ENCODE data around the gene PIGK.
"Not testable (repeated sequence)": the region's sequence is repeated elsewhere in the genome, so short reads cannot be mapped to it uniquely, and the experiment has no call there.

Gene PIGK

DNA sequence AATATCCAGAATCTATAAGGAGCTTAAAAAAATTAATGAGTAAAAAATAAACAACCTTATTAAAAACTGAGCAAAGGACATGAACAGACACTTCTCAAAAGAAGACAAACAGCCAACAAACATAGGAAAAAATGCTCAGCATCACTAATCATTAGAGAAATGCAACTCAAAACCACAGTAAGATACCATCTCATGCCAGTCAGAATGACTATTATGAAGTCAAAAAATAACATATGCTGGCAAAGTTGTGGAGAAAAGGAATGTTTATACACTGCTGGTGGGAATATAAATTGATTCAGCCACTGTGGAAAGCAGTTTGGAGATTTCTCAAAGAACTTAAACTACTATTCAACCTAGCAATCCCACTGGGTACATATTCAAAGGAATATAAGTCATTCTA is 25.3 kb downstream of the PIGK start:
- no peak for DNase-seq (ENCODE audit: low read depth in 2 of 2)

- no peak for DNase-seq (ENCODE audit: low read depth in 2 of 2)
Measured at GRCh38 chr1:77188770-77189169, 30.5 kb downstream of the PIGK start.

- not testable (repeated sequence) for DNase-seq (ENCODE audit: low read depth in 2 of 2)
Measured at GRCh38 chr1:77186907-77187306, 32.3 kb downstream of the PIGK start.

DNA sequence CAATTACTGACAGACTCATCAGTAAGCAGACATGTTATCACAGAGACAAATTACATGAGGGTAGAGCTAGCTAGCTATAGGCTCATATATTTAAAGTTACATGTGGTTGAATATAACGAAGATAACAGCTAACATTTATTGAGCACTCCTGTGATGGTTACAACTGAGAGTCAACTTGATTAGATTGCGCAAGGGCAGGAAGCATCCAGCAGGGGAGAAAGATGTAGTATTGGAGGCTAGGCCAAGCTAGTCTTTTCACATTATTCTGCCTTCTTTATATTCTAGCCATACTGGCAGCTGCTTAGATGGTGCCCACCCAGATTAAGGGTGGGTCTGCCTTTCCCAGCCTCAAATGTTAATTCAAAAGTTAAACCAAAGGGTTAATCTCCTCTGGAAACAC is 37.1 kb downstream of the PIGK start:
- DNase-seq (ENCODE audit: low read depth in 2 of 2) = no peak

DNA sequence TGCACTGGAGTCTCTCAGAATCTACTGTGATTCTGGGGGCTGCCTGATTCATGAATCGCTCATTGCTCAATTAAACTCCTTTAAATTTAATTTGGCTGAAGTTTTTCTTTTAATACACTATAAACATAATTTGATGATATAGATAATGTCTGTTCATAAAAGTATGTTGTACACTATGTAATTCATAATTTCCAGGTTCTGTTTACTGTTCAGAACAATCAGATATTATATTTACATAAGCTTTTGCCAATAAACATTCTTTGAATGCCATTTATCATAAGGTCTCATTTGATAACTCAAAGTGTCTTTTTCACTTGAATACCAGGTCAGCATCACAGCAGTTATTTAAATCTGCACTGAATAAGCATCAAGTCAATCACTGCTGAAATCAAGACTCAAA is 39.6 kb downstream of the PIGK start:
- DNase-seq (ENCODE audit: low read depth in 2 of 2) = no peak

GRCh38 chr1:77175230-77175844 is 43.9 kb downstream of the PIGK start:
- DNase-seq (ENCODE audit: low read depth in 2 of 2) = peak in 1 of 2 donors; percentile 5

GRCh38 chr1:77170687-77171086 is 48.5 kb downstream of the PIGK start:
- DNase-seq (ENCODE audit: low read depth in 2 of 2) = no peak

DNA sequence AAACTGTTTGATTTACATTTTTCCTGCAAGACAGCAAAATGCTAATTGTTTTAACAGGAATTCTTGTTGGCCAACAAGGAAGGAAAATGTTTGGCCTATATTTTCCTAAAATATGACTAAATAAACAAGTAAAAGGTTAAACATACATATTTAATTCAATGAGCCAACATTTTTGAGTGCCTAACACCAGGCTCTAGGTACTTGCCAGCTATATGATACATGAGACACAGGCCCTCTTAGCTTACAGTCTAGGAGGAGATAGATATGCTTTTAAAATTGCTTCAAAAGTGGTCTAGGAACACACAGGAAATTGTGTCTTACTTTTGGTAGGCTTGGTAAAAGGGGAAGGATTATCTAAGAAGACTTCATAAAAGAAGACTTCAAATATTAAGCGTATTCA is 50.9 kb downstream of the PIGK start:
- no peak for DNase-seq (ENCODE audit: low read depth in 2 of 2)

DNA sequence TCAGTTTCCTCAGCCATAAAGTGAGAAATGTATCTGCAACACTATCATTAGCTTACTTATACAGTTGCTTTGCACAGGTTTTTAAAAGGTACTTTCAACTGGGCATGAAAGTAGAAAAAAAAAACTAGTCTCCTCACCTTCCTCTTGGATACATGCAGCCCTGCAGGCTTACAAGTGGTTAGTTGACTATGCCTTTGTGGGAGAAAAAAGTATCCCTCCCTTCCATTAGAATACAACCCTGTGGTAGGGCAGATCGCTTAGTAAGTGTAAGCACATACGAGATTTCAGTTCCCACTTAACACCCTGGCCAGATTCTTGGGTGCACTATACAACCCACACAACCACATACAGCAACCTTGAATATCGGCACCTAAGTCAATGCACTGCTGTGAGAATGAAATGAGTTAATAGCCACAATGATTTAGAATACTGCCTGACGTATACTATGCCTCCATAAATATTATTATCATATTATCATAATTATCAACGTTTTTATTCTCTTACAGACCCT is 54.7 kb downstream of the PIGK start:
- no peak for DNase-seq (ENCODE audit: low read depth in 2 of 2)

DNA sequence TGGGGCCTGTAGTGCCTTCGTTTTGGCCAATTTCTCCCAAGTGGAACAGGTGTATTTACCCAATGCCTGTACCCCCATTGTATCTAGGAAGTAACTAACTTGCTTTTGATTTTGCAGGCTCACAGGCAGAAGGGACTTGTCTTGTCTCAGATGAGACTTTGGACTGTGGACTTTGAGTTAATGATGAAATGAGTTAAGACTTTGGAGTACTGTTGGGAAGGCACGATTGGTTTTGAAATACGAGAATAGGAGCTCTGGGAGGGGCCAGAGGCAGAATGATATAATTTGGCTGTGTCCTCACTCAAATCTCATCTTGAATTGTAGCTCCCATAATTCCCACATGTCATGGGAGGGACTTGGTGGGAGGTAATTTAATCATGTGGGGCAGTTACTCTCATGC is 59.5 kb downstream of the PIGK start:
- DNase-seq (ENCODE audit: low read depth in 2 of 2) = not testable (repeated sequence)

GRCh38 chr1:77156214-77156613 is 63.0 kb downstream of the PIGK start:
- no peak for DNase-seq (ENCODE audit: low read depth in 2 of 2)

DNA sequence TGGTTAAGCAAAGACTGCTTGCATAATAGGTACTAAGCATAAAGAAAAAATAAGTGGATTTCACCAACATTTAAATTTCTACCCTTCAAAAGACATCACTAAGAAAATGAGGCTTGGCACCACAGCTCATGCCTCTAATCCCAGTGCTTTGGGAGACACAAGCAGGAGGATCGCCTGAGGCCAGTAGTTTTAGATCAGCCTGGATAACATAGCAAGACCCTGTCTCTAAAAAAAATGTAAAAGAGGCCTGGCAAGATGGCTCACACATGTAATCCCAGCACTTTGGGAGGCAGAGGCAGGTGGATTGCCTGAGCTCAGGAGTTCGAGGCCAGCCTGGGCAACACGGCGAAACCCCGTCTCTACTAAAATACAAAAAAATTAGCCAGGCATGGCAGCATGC is 73.0 kb downstream of the PIGK start:
- DNase-seq (ENCODE audit: low read depth in 2 of 2) = no peak

DNA sequence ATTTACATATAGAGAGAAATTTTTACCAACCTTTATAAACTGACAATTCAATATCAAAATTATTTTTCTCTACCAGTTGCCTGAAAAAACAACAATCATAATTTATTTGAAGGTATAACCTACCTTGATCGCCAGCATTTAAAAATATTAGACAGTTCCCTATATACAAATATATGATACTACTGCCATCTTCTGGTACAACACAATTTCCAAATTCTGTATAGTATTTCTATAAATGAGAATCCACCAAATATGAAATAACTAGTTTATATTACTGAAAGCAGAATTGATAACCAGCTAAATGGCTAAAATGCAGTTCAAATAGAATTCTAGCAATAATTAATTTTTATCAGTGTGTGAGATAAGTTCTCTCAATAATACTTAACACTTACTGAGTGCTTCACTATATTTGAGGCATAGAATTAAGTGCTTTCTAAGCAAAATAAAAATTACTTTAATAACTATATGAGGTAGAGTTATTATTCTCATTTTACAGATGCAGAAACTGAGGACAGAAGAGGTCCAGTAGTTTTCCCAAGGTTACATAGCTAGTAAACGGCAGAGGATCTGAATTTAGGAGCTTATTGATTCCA is 75.6 kb downstream of the PIGK start:
- DNase-seq (ENCODE audit: low read depth in 2 of 2) = no peak

- no peak for DNase-seq (ENCODE audit: low read depth in 2 of 2)
Measured at GRCh38 chr1:77139389-77139788, 79.8 kb downstream of the PIGK start.

DNA sequence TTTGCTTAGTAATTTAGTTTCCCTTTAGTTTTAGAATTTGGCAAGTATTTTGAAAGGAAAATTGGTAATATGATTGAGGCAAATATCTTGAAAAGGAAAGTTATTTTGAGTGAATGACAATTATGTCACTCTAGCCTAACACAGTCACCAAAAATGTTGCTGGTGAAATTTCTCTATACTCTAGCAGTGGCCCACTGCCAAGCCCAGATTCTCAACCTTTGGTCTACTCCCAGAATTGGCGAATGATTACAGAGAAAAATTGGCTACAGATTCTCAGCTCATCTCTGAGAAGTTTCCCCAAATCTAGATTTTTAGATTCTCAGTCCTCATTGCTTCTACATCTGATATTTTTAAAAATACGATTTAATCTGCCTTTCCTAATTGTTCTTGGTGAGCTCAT is 84.9 kb downstream of the PIGK start:
- DNase-seq (ENCODE audit: low read depth in 2 of 2) = no peak

DNA sequence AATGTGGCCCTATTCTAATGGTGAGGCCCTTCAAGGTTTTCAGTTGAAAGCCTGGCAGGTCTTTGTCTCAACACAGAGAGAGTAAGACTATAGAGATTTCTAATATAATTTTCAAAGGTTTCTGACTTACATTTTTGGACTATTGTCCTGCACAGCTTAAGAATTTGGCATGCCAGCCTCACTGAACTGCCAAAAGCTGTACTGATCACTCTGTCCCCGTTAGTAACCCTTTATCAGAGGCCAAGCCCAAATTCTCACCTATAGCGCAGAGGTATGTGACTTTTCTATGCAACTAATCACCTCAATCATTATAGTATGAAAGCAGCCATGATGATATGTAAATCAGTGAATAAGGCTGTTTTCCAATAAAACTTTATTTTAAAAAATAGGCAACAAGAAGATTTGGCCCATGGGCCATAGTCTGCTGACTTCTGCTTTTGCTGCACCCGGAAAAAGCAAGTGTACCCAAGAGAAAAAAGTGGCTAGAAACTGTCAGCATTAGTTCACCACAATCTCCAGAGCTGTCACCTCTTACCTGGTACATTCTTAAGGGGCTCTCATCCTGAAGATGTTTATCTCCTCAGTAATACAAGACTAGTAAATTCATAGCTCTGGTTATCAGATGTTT is 85.4 kb downstream of the PIGK start:
- no peak for DNase-seq (ENCODE audit: low read depth in 2 of 2)

- no peak for DNase-seq (ENCODE audit: low read depth in 2 of 2)
Measured at GRCh38 chr1:77126307-77126706, 92.9 kb downstream of the PIGK start.

DNA sequence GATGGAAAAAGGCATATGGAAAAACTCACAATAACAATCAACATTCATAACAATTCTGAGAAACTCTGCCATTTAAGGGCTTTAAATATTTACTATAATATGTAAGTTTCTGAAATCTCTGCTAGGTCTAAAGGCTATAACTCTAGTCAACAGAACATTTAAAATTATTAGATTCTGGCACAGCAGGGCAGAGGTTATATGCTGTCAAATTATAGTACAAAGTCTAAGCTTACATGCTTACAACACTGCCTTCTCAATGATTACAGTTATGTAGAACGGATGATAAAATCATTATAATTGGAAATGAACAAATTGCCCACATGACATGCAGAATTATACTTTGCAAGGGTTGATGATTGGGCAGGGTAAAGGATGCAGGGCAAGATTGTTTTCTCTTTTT is 97.7 kb downstream of the PIGK start:
- no peak for DNase-seq (ENCODE audit: low read depth in 2 of 2)

DNA sequence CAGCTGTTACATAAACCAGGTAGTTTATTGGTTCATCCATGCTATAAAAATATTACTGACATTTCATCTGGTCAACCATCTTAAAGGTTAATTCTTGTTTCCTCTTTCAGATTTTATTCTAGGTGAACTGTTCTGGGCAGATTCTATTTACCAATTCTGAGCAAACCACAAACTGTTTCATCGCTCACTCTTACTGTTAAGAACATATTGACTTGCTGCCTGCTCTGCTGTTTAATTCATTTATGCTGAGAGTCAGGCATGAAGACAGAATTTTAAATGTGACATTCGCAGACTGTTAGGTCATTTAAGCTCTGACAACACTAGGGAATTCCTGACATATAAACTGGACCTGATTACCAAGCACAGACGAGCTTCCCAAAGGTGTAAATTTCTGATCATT is 98.3 kb downstream of the PIGK start:
- DNase-seq (ENCODE audit: low read depth in 2 of 2) = no peak

GRCh38 chr1:77118712-77119111 is 100.5 kb downstream of the PIGK start:
- no peak for DNase-seq (ENCODE audit: low read depth in 2 of 2)

GRCh38 chr1:77104672-77105071 is 114.6 kb downstream of the PIGK start:
- no peak for DNase-seq (ENCODE audit: low read depth in 2 of 2)

DNA sequence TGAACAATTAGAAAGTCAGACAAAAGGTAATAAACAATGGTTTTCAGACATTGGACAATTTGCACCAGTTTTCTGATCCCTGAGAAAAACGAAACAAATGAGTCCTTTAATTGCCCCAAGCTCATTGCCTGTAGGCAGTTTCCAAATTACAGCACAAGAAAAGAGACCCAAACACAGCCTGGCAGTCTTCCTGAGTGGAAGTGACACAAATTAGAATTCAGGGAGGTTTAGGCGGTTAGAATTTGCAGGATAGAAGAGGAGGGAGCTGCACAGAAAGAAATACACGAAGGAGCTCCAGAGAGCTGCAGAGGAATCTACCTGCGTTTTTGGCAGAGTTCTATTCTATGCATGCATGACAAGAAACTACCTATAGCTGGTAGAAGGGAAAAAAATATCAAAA is 115.7 kb downstream of the PIGK start:
- DNase-seq (ENCODE audit: low read depth in 2 of 2) = no peak

- DNase-seq (ENCODE audit: low read depth in 2 of 2) = no peak
Measured at GRCh38 chr1:77100875-77101274, 118.4 kb downstream of the PIGK start.

Measured in stimulated activated CD4-positive, alpha-beta T cell treated with anti-CD3 and anti-CD28 coated beads, Interleukin-4, amount 100 ng/mL, for 48 hours (primary cell).